Activated T-helper 2 cell treated with anti-CD3 and anti-CD28 coated beads, Interferon-gamma antibody, Interleukin-2, Interleukin-4, amounts not matched to agents 10 μg/mL and 5 μg/mL and 100 μg/mL, durations not matched to agents 14 hours and 24 hours and 36 hours (primary cell): ENCODE results near the gene NTM. TPM values are rescaled to one million over a fixed set of nuclear protein-coding genes. Genes with fewer than 3 reads are reported as not detected.

Source experiments
- DNase-seq: peaks from one replicate; pipeline ENCODE4 v3.0.0; 2021; ENCODE audit warnings: low spot score
- H3K27ac Mint-ChIP-seq: one replicate; pipeline ENCODE4 v1.8.0; 2021; ENCODE audit warnings: mixed read lengths
- H3K27me3 Mint-ChIP-seq: one replicate; pipeline ENCODE4 v1.8.0; 2021; ENCODE audit warnings: low read depth, mixed read lengths
- H3K36me3 Mint-ChIP-seq: one replicate; pipeline ENCODE4 v1.8.0; 2021; ENCODE audit warnings: low read depth, mixed read lengths
- H3K4me1 Mint-ChIP-seq: one replicate; pipeline ENCODE4 v1.8.0; 2021; ENCODE audit warnings: low read depth, mixed read lengths
- H3K4me3 Mint-ChIP-seq: one replicate; pipeline ENCODE4 v1.8.0; 2021; ENCODE audit warnings: low read depth, mild to moderate bottlenecking, moderate library complexity, mixed read lengths
- H3K9me3 Mint-ChIP-seq: one replicate; pipeline ENCODE4 v1.8.0; 2021; ENCODE audit warnings: mixed read lengths
- intact Hi-C: fragments of 100-400 bp; cut with micrococcal nuclease; formaldehyde crosslinking; loops from one replicate; pipeline ENCODE4 v1.15.1; 2023
- total RNA-seq: library from RNA; stranded (reverse); gene quantifications from 2 replicates; pipeline ENCODE4 v1.2.3, GENCODE V29; 2022

NTM gene
- total RNA-seq, 1 donor from 2014 or later = not detected

DNA sequence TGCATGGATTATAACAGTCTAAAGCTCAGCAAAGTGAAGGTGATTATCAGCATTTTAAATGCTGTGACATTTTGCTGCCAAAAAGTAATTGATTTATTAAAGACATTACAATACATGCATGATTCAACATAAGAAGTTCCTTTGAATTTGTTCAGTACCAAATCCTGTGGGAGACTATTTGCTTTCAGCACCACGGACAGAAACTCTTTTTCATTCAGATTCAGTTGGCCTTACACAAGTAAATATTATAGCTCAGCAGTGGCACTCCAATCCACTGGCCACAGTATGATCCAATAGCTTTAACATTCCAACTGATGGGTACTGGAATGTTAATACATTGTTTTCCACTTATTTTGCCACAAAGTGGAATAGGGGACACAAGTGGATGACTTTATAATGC, 806.7 kb downstream of the NTM start:
- no peak overlapping the region for H3K27ac Mint-ChIP-seq
- no peaks in the 10 kb centered on the region for H3K4me1 Mint-ChIP-seq
- DNase-seq = no peak
- H3K9me3 Mint-ChIP-seq = peaks cover 13% of the 10 kb centered on the region
- no peaks in the 10 kb centered on the region for H3K27me3 Mint-ChIP-seq
- no peak overlapping the region for H3K4me3 Mint-ChIP-seq
- intact Hi-C loops = no loop called here
- no peaks in the 10 kb centered on the region for H3K36me3 Mint-ChIP-seq

GRCh38 chr11:132184079-132184478, 813.7 kb downstream of the NTM start:
- Mint-ChIP-seq H3K9me3 (peaks cover 18% of the 10 kb centered on the region), H3K27ac (no peak overlapping the region), H3K36me3 (no peaks in the 10 kb centered on the region), H3K27me3 (no peaks in the 10 kb centered on the region), H3K4me1 (no peaks in the 10 kb centered on the region), H3K4me3 (no peak overlapping the region)
- intact Hi-C loops = loop anchor here (10.0 kb wide), 1 partner anchor 761 kb away; no protein-coding TSS in a partner anchor
- DNase-seq = no peak

DNA sequence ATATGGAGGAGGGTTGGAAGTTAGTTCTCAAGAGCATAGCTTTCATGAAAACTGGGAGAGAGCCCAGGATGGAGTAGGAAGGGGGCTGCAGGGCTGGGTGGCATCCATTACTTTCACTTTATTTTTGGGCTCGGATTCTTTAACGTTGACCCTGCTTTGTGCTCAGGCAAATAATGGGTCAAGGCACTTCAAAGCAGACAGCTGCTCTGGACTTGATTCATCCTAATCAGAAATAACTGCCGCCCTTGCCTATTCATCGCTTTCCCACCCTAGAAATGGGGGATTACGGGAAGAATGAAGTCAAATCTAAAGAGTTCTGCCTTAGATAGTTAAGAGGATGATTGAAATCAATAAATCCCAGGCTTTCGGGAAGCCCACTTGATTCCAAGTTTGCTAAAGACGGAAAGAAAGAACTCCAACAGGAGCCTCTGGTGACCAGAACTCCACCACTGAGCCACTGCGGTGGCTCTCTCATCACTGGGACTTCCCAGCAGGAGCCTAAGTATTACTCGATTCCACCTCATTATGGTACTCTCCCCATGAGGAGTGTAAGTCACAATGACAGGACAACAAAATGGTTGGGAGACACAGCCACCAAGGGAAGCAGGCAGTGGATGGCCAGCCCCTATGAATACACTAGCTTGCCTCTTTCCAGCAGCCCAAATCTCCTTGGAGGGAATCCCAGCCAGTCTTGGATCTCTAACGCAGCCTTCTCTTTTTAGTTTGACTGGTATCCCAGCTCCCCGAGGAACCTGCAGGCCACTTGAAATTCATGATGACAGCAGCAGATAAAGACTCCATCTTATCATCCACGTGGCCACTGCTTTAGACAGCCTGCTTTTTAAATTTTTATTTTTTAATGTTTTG, 815.5 kb downstream of the NTM start:
- Mint-ChIP-seq H3K9me3 (peaks cover 14% of the 10 kb centered on the region), H3K4me1 (no peaks in the 10 kb centered on the region), H3K27me3 (no peaks in the 10 kb centered on the region), H3K27ac (no peak overlapping the region), H3K36me3 (no peaks in the 10 kb centered on the region), H3K4me3 (no peak overlapping the region)
- DNase-seq = no peak
- intact Hi-C loops = loop anchor here (10.0 kb wide), 1 partner anchor 759 kb away; no protein-coding TSS in a partner anchor

- H3K4me3 Mint-ChIP-seq = no peak overlapping the region
- H3K9me3 Mint-ChIP-seq = peaks cover 14% of the 10 kb centered on the region
- DNase-seq = no peak
- no peaks in the 10 kb centered on the region for H3K4me1 Mint-ChIP-seq
- H3K36me3 Mint-ChIP-seq = no peaks in the 10 kb centered on the region
- H3K27me3 Mint-ChIP-seq = no peaks in the 10 kb centered on the region
- no peak overlapping the region for H3K27ac Mint-ChIP-seq
- intact Hi-C loops = loop anchor here (10.0 kb wide), 1 partner anchor 758 kb away; no protein-coding TSS in a partner anchor
Measured at GRCh38 chr11:132186699-132187098, 816.3 kb downstream of the NTM start.

DNA sequence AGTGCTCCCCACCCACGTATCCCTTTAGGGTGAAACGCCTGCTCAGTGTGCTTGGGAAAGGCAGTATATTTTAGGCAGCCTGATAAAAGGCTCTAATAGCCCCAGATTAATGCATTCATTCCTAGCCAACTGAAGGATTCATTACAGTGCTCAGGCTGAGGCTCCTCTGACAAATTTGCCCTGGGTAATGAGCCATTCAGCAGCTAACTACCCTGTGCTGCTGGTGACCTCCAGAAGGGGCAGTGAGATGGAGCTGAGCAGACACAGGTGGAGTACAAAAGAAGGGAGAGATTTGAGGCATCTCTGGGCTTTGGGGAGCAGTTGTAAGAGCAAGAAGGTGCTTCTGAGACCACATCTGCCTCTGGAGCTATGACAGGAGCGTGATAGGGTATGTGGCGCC, 817.0 kb downstream of the NTM start:
- Mint-ChIP-seq H3K4me3 (no peak overlapping the region), H3K27me3 (no peaks in the 10 kb centered on the region), H3K9me3 (peaks cover 14% of the 10 kb centered on the region)

DNA sequence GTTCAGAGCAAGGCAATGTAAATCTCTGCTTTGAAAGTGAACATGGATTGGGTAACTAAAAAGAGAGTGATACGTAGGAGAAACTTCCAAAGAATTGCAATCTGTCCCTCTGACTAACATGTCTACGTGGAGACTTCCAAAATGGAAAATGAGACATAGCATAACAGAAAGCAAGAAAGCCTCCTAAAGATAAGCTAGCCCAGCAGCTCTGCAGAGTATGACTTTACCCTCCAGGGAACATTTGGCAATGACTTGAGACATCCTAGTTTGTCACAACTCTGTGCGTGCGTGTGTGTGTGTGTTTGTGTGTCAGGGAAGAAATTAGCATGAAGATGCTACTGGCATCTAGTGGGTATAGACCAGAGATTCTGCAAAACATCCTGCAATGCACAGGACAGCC, 817.4 kb downstream of the NTM start:
- Mint-ChIP-seq H3K4me3 (no peak overlapping the region), H3K27me3 (no peaks in the 10 kb centered on the region), H3K36me3 (no peaks in the 10 kb centered on the region), H3K9me3 (peaks cover 14% of the 10 kb centered on the region), H3K4me1 (no peaks in the 10 kb centered on the region), H3K27ac (no peak overlapping the region)
- DNase-seq = no peak
- intact Hi-C loops = loop anchor here (10.0 kb wide), 1 partner anchor 757 kb away; no protein-coding TSS in a partner anchor

More for the DNA sequence above, 817.0 kb downstream of the NTM start:
- Mint-ChIP-seq H3K36me3 (no peaks in the 10 kb centered on the region), H3K27ac (no peak overlapping the region), H3K4me1 (no peaks in the 10 kb centered on the region)
- DNase-seq = no peak
- intact Hi-C loops = loop anchor here (10.0 kb wide), 1 partner anchor 757 kb away; no protein-coding TSS in a partner anchor

DNA sequence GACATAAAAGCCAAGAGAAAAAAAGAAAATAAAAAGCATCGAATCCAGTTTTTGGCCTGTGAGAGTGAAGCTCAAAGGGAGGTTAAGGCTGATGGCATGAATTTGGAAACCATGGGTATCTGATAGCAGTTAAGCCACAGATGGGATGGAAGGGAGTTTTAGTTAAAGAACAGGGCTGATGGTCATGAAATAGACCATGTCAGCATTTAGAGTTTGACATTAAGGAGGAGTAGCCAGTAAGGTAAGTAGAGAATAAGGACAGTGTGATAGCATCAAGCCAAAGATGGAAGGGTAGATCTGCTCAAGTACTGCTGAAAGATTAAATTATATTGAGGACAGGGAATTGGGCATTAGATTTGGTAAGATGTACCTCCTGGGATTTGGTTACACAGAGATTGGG, 826.5 kb downstream of the NTM start:
- Mint-ChIP-seq H3K27me3 (no peaks in the 10 kb centered on the region), H3K4me3 (no peak overlapping the region), H3K4me1 (no peaks in the 10 kb centered on the region), H3K27ac (no peak overlapping the region), H3K9me3 (peaks cover 19% of the 10 kb centered on the region), H3K36me3 (no peaks in the 10 kb centered on the region)
- intact Hi-C loops = no loop called here
- DNase-seq = no peak

DNA sequence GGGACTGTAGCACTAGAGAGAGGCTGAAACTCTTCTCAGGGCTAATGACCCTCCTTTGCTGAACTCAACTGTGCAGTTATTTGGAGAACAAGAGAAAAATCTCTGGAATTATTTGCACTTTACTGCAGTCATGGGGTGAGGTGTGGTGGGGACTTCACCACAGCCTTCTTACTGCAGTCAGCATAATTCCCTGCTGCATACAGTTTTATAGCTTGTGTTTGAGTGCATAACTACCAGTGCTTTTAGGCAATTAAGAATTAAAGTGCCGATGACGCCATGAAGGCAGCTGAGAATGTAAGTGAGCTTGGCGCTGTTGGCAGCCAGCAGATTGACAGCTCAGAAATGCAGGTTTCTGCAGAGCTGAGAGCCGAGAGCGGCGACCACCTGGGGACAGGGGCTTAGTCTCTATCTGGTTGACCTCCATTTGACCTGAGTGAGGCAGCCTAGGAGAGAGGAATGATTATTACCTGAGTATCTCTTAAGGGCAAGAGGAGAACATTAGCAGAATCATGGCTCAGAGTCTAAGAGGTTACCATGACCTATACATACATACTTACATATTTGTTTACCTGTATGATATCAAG, 830.0 kb downstream of the NTM start:
- H3K36me3 Mint-ChIP-seq = no peaks in the 10 kb centered on the region
- DNase-seq = no peak
- no peak overlapping the region for H3K27ac Mint-ChIP-seq
- intact Hi-C loops = no loop called here
- H3K27me3 Mint-ChIP-seq = no peaks in the 10 kb centered on the region
- H3K4me3 Mint-ChIP-seq = no peak overlapping the region
- H3K9me3 Mint-ChIP-seq = peaks cover 13% of the 10 kb centered on the region
- no peaks in the 10 kb centered on the region for H3K4me1 Mint-ChIP-seq

DNA sequence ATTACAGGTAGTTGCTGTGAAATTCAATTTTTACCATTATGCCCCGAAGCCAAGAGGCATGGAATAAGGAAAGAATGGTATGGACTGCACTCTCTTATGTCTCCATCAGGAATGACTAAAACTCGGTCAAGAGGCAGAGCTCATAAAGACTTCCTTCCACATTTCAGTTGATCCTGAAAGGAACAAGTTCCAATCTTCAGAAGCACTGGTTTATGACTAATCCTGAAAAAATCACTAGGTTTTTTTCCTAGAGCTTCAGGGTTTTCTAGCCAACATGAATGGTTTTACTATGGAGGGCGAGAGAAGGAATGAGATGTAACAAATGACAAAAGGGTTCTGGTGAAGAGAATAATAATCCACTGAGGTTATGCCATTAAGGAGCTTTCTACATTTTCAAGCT, 832.2 kb downstream of the NTM start:
- DNase-seq = no peak
- Mint-ChIP-seq H3K4me3 (no peak overlapping the region), H3K9me3 (peaks cover 13% of the 10 kb centered on the region), H3K36me3 (no peaks in the 10 kb centered on the region), H3K27me3 (no peaks in the 10 kb centered on the region), H3K27ac (no peak overlapping the region), H3K4me1 (no peaks in the 10 kb centered on the region)
- intact Hi-C loops = no loop called here

- no peak overlapping the region for H3K4me3 Mint-ChIP-seq
- intact Hi-C loops = no loop called here
- H3K9me3 Mint-ChIP-seq = peaks cover 4% of the 10 kb centered on the region
- no peak overlapping the region for H3K27ac Mint-ChIP-seq
- DNase-seq = no peak
- H3K36me3 Mint-ChIP-seq = no peaks in the 10 kb centered on the region
- H3K4me1 Mint-ChIP-seq = no peaks in the 10 kb centered on the region
- H3K27me3 Mint-ChIP-seq = no peaks in the 10 kb centered on the region
Measured at GRCh38 chr11:132205006-132205405, 834.6 kb downstream of the NTM start.

GRCh38 chr11:132205496-132205895, 835.1 kb downstream of the NTM start:
- intact Hi-C loops = no loop called here
- H3K27ac Mint-ChIP-seq = no peak overlapping the region
- no peaks in the 10 kb centered on the region for H3K4me1 Mint-ChIP-seq

DNA sequence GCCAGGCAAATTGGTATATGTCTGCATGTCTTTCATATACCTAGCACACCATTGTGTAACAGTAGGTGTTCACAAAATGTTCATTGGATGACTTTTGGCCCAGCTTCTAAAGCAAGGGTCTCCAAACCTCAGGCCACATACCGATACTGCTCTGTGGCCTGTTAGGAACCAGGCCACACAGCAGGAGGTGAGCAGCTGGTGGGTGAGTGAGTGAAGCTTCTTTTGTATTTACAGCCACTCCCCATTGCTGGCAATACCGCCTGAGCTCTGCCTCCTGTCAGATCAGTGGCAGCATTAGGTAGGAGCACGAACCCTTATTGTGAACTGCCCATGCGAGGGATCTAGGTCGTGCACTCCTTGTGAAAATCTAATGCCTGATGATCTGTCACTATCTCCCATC, 836.6 kb downstream of the NTM start:
- Mint-ChIP-seq H3K36me3 (no peaks in the 10 kb centered on the region), H3K27me3 (no peaks in the 10 kb centered on the region), H3K4me3 (no peak overlapping the region), H3K4me1 (no peaks in the 10 kb centered on the region), H3K27ac (no peak overlapping the region), H3K9me3 (no peaks in the 10 kb centered on the region)
- intact Hi-C loops = no loop called here
- DNase-seq = no peak

More at GRCh38 chr11:132205496-132205895, 835.1 kb downstream of the NTM start:
- H3K36me3 Mint-ChIP-seq = no peaks in the 10 kb centered on the region
- no peak overlapping the region for H3K4me3 Mint-ChIP-seq
- no peaks in the 10 kb centered on the region for H3K27me3 Mint-ChIP-seq
- H3K9me3 Mint-ChIP-seq = peaks cover 4% of the 10 kb centered on the region
- DNase-seq = no peak

- H3K9me3 Mint-ChIP-seq = no peaks in the 10 kb centered on the region
- no peaks in the 10 kb centered on the region for H3K36me3 Mint-ChIP-seq
- H3K4me1 Mint-ChIP-seq = no peaks in the 10 kb centered on the region
- intact Hi-C loops = no loop called here
- H3K4me3 Mint-ChIP-seq = no peak overlapping the region
- no peaks in the 10 kb centered on the region for H3K27me3 Mint-ChIP-seq
- no peak overlapping the region for H3K27ac Mint-ChIP-seq
- DNase-seq = no peak
Measured at GRCh38 chr11:132208477-132209055, 838.2 kb downstream of the NTM start.
